Panc1 (cell line): ENCODE data around the gene MBD5. TPM values are rescaled to one million over a fixed set of nuclear protein-coding genes. Genes with fewer than 3 reads are reported as not detected.

Experiments
- ATAC-seq: fragments of 200-7000 bp; cut with Tn5 transposase; 2 replicates; pipeline ENCODE4 v1.9.1; 2020; ENCODE audit warnings: mild to moderate bottlenecking, moderate library complexity
- BruUV-seq: library from RNA; stranded (reverse); fragments of 400-500 nt; replicated peaks from 2 replicates; lab custom pipeline; 2021; lab: Mats Ljungman, UMichigan
- CTCF ChIA-PET: fragments of 300-600 bp; sonication (Branson Sonifier 250); formaldehyde crosslinking; loops from one replicate; lab custom pipeline; 2022; ENCODE audit warnings: antibody characterized with exemption; lab: Charles Lee
- POLR2A ChIA-PET: fragments of 300-600 bp; sonication (Branson Sonifier 250); formaldehyde crosslinking; loops from one replicate; lab custom pipeline; 2022; ENCODE audit warnings: antibody characterized with exemption; lab: Charles Lee
- DNase-seq: peaks from one replicate; pipeline ENCODE4 v3.0.0-alpha.2; 2010; ENCODE audit warnings: low read depth, low spot score
- H3K27ac ChIP-seq: 2 replicates; pipeline ENCODE4 v1.5.1; 2011; ENCODE audit warnings: mild to moderate bottlenecking, low read length, inconsistent platforms
- H3K27me3 ChIP-seq: fragments of 200-500 bp; sonication (Bioruptor generic); 2 replicates; pipeline ENCODE4 v1.6.0; 2014; ENCODE audit warnings: low read length, inconsistent platforms; ENCODE audit not compliant: control insufficient read depth, insufficient read depth
- H3K36me3 ChIP-seq: fragments of 200-500 bp; sonication (Bioruptor generic); 2 replicates; pipeline ENCODE4 v1.5.1; 2014; ENCODE audit warnings: inconsistent platforms, mild to moderate bottlenecking, low read length, moderate library complexity; ENCODE audit not compliant: control insufficient read depth, insufficient read depth
- H3K4me1 ChIP-seq: 2 replicates; pipeline ENCODE4 v1.5.1; 2011; ENCODE audit warnings: inconsistent platforms, mild to moderate bottlenecking, low read length, moderate library complexity; ENCODE audit not compliant: control insufficient read depth, insufficient read depth
- H3K4me3 ChIP-seq, 2 experiments: 2 replicates each; pipeline ENCODE4 v1.5.1; 2011 to 2012; ENCODE audit warnings: low read depth in 2 of 2, low read length in 2 of 2, mild to moderate bottlenecking in 2 of 2, inconsistent platforms in 1 of 2, moderate library complexity in 1 of 2
- H3K9me3 ChIP-seq: fragments of 200-500 bp; sonication (Bioruptor generic); 2 replicates; pipeline ENCODE4 v1.5.1; 2014; ENCODE audit warnings: low read depth, mild to moderate bottlenecking, inconsistent platforms, low read length, moderate library complexity; ENCODE audit not compliant: control insufficient read depth, insufficient read depth
- POLR2AphosphoS5 ChIP-seq: IDR thresholded peaks from 2 replicates; pipeline ENCODE4 v1.6.1; 2012; ENCODE audit warnings: mild to moderate bottlenecking, low read depth, low read length, moderate library complexity
- REST ChIP-seq, 2 experiments: IDR thresholded peaks; 2 replicates each; pipeline ENCODE4 v1.6.1; 2011 to 2012; ENCODE audit warnings: low read depth in 2 of 2, control low read depth in 1 of 2, low read length in 1 of 2, mild to moderate bottlenecking in 1 of 2, moderate library complexity in 1 of 2; ENCODE audit not compliant: insufficient read depth in 1 of 2
- SIN3A ChIP-seq: IDR thresholded peaks from 2 replicates; pipeline ENCODE4 v1.6.1; 2012; ENCODE audit warnings: low read depth, mild to moderate bottlenecking, low read length, moderate library complexity, borderline replicate concordance; ENCODE audit not compliant: insufficient read depth
- TCF7L2 ChIP-seq: IDR thresholded peaks from 2 replicates; pipeline ENCODE4 v1.6.1; 2011; ENCODE audit warnings: mild to moderate bottlenecking, low read depth, low read length, inconsistent platforms
- in situ Hi-C: cut with HindIII; loops from 2 replicates; pipeline ENCODE4 v1.10.0; 2016; ENCODE audit warnings: low sequenced_read_pairs, low pct_unique_long_range_greater_than_20kb
- intact Hi-C: fragments of 100-400 bp; cut with micrococcal nuclease; formaldehyde crosslinking; loops from one replicate; pipeline ENCODE4 v1.10.0; 2022; ENCODE audit not compliant: unreplicated experiment
- total RNA-seq: library from RNA; stranded (reverse); gene quantifications from one replicate; pipeline ENCODE4 v1.2.1, GENCODE V29; 2021; ENCODE audit not compliant: unreplicated experiment
- TF ChIP-seq, protein P1 (sequence below): fragments of 450-650 bp; IDR thresholded peaks from 2 replicates; pipeline ENCODE4 v1.5.1; 2017; ENCODE audit warnings: mild to moderate bottlenecking

MBD5 gene
- total RNA-seq, 1 experiment from 2014 or later: 40.2 TPM

- ATAC-seq: no peak
- Histone ChIP-seq H3K27me3 (no peaks in the 10 kb centered on the region), H3K4me3 (no peak overlapping the region), H3K4me1 (peaks cover 10% of the 10 kb centered on the region; the same call in 1 of the 2 replicates), H3K36me3 (no peaks in the 10 kb centered on the region), H3K9me3 (peaks cover 8% of the 10 kb centered on the region; the same call in 1 of the 2 replicates), H3K27ac (no peak overlapping the region)
- CTCF ChIA-PET: no interaction called here
- in situ Hi-C loops: no loop called here
- TF ChIP-seq REST (IDR thresholded peaks at IDR 0.05; ENCODE audit: insufficient read depth in 1 of 2, low read depth in 2 of 2, low read length in 1 of 2): no peak
- TF ChIP-seq SIN3A: no peak
- TF ChIP-seq POLR2AphosphoS5: no peak
- TF ChIP-seq, protein P1, sequence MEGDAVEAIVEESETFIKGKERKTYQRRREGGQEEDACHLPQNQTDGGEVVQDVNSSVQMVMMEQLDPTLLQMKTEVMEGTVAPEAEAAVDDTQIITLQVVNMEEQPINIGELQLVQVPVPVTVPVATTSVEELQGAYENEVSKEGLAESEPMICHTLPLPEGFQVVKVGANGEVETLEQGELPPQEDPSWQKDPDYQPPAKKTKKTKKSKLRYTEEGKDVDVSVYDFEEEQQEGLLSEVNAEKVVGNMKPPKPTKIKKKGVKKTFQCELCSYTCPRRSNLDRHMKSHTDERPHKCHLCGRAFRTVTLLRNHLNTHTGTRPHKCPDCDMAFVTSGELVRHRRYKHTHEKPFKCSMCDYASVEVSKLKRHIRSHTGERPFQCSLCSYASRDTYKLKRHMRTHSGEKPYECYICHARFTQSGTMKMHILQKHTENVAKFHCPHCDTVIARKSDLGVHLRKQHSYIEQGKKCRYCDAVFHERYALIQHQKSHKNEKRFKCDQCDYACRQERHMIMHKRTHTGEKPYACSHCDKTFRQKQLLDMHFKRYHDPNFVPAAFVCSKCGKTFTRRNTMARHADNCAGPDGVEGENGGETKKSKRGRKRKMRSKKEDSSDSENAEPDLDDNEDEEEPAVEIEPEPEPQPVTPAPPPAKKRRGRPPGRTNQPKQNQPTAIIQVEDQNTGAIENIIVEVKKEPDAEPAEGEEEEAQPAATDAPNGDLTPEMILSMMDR: no peak
- no peak for TF ChIP-seq TCF7L2
- BruUV-seq: no TSS peak
- no peak for DNase-seq
- POLR2A ChIA-PET: interaction anchor here (0.6 kb wide), 1 partner anchor 9 kb away, joined by 3 read pairs; no protein-coding TSS in a partner anchor
- intact Hi-C loops: no loop called here
Observed at GRCh38 chr2:148013876-148014275, 7.0 kb upstream of the MBD5 start.

GRCh38 chr2:148014616-148015015 is 6.3 kb upstream of the MBD5 start:
- Histone ChIP-seq H3K4me1 (peaks cover 10% of the 10 kb centered on the region; the same call in 1 of the 2 replicates), H3K27me3 (no peaks in the 10 kb centered on the region), H3K36me3 (no peaks in the 10 kb centered on the region), H3K9me3 (peaks cover 1% of the 10 kb centered on the region; the same call in 1 of the 2 replicates), H3K27ac (no peak overlapping the region), H3K4me3 (no peak overlapping the region)
- in situ Hi-C loops (no loop called here), intact Hi-C loops (no loop called here)
- no TSS peak for BruUV-seq
- DNase-seq (no peak), ATAC-seq (no peak)
- TF ChIP-seq TCF7L2: no peak
- TF ChIP-seq SIN3A: no peak
- TF ChIP-seq REST (IDR thresholded peaks at IDR 0.05; ENCODE audit: insufficient read depth in 1 of 2, low read depth in 2 of 2, low read length in 1 of 2): no peak
- TF ChIP-seq, protein P1: no peak
- TF ChIP-seq POLR2AphosphoS5: no peak
- CTCF ChIA-PET: no interaction called here
- POLR2A ChIA-PET: no interaction called here
